Ureter (tissue), 1 donor: ENCODE measurements around the gene IGF2BP3. TPM values are rescaled to one million over a fixed set of nuclear protein-coding genes. Genes with fewer than 3 reads are reported as not detected.
"Not testable (repeated sequence)": the region's sequence is repeated elsewhere in the genome, so short reads cannot be mapped to it uniquely, and the experiment has no call there.

Experiments
- DNase-seq: peaks from one replicate; pipeline ENCODE4 v3.0.0-alpha.2; 2020; ENCODE audit warnings: low spot score
- total RNA-seq: library from RNA; stranded (reverse); gene quantifications from one replicate; pipeline ENCODE4 v1.2.4, GENCODE V29; 2023
- donor health status: DM: yes; HTN: yes; CAD: no.

The IGF2BP3 gene
- total RNA-seq = 0.78 TPM

GRCh38 chr7:23470330-23471105 lies at the start of gene IGF2BP3:
Gene IGF2BP3 (minus strand): TSS chr7:23470491. CDS start chr7:23470110, 381 bp downstream.
- no peak for DNase-seq

GRCh38 chr7:23514755-23515154 lies 44.5 kb upstream of the IGF2BP3 start:
- no peak for DNase-seq

- DNase-seq = not testable (repeated sequence)
Measured at GRCh38 chr7:23513746-23514145, 43.5 kb upstream of the IGF2BP3 start.

- no peak for DNase-seq
Measured at GRCh38 chr7:23494009-23494408, 23.7 kb upstream of the IGF2BP3 start.

GRCh38 chr7:23491502-23491901 lies 21.2 kb upstream of the IGF2BP3 start:
- no peak for DNase-seq

GRCh38 chr7:23490357-23491135 lies 20.3 kb upstream of the IGF2BP3 start:
- no peak for DNase-seq

GRCh38 chr7:23488714-23489113 lies 18.4 kb upstream of the IGF2BP3 start:
- DNase-seq = not testable (repeated sequence)

- DNase-seq = no peak
Measured at GRCh38 chr7:23487670-23488069, 17.4 kb upstream of the IGF2BP3 start.

- no peak for DNase-seq
Measured at GRCh38 chr7:23486002-23486773, 15.9 kb upstream of the IGF2BP3 start.

- DNase-seq = no peak
Measured at GRCh38 chr7:23482686-23483085, 12.4 kb upstream of the IGF2BP3 start.

GRCh38 chr7:23477962-23478866 lies 7.9 kb upstream of the IGF2BP3 start:
- no peak for DNase-seq

- DNase-seq = no peak
Measured at GRCh38 chr7:23477157-23477499, 6.8 kb upstream of the IGF2BP3 start.

GRCh38 chr7:23476286-23477156 lies 6.2 kb upstream of the IGF2BP3 start:
- no peak for DNase-seq

GRCh38 chr7:23475576-23475839 lies 5.2 kb upstream of the IGF2BP3 start:
- DNase-seq = no peak

GRCh38 chr7:23474829-23475575 lies 4.7 kb upstream of the IGF2BP3 start:
- DNase-seq = no peak

- DNase-seq = peak; percentile 50
Measured at GRCh38 chr7:23474094-23474828, 4.0 kb upstream of the IGF2BP3 start.

- DNase-seq = no peak
Measured at GRCh38 chr7:23473844-23474093, 3.5 kb upstream of the IGF2BP3 start.

GRCh38 chr7:23472956-23473843 lies 2.9 kb upstream of the IGF2BP3 start:
- DNase-seq = no peak
